H1 (cell line): ENCODE data around the gene AIRE.

Experiments
- BCL11A ChIP-seq, 2 experiments: IDR thresholded peaks; one replicate each; pipeline ENCODE4 v1.6.1; 2011; ENCODE audit warnings: low read depth in 2 of 2, low read length in 2 of 2, mild to moderate bottlenecking in 2 of 2
- CBX5 ChIP-seq: fragments of 300-800, 300-1000 bp; sonication (generic); IDR thresholded peaks from 2 replicates; pipeline ENCODE4 v1.7.1; 2016; ENCODE audit warnings: antibody characterized with exemption, low read length, low read depth
- EP300 ChIP-seq, 2 experiments: IDR thresholded peaks; 1 replicate in 1 of 2; 2 replicates in 1 of 2; pipeline ENCODE4 v1.6.1; 2011 to 2012; ENCODE audit warnings: low read depth in 2 of 2, low read length in 2 of 2, mild to moderate bottlenecking in 2 of 2, borderline replicate concordance in 1 of 2, inconsistent platforms in 1 of 2, moderate library complexity in 1 of 2
- EZH2 ChIP-seq: fragments of 200-600 bp; sonication (generic); IDR thresholded peaks from 2 replicates; pipeline ENCODE4 v1.7.1; 2012; ENCODE audit warnings: low read depth, mild to moderate bottlenecking, moderate library complexity, low read length, inconsistent platforms; ENCODE audit not compliant: severe bottlenecking
- NRF1 ChIP-seq: IDR thresholded peaks from 2 replicates; pipeline ENCODE4 v1.6.1; 2011; ENCODE audit warnings: mild to moderate bottlenecking, low read depth, low read length, improper control_type of control experiment
- RNF2 ChIP-seq: fragments of 200-900, 300-1000 bp; sonication (generic); IDR thresholded peaks from 2 replicates; pipeline ENCODE4 v1.7.1; 2016; ENCODE audit warnings: borderline replicate concordance, low read depth, mild to moderate bottlenecking, antibody characterized with exemption, low read length; ENCODE audit not compliant: poor library complexity, severe bottlenecking; ENCODE audit errors: missing control alignments
- SAP30 ChIP-seq: fragments of 300-600 bp; sonication (generic); IDR thresholded peaks from 2 replicates; pipeline ENCODE4 v1.7.1; 2012; ENCODE audit warnings: low read length, moderate library complexity, mild to moderate bottlenecking, inconsistent platforms; ENCODE audit not compliant: insufficient read depth, insufficient replicate concordance
- SP1 ChIP-seq: IDR thresholded peaks from 2 replicates; pipeline ENCODE4 v1.6.1; 2011; ENCODE audit warnings: low read depth, low read length
- TAF1 ChIP-seq: IDR thresholded peaks from 2 replicates; pipeline ENCODE4 v1.6.1; 2011; ENCODE audit warnings: mild to moderate bottlenecking, low read depth, low read length
- TAF7 ChIP-seq: optimal IDR thresholded peaks from 2 replicates; pipeline ENCODE3; 2011; ENCODE audit warnings: low read depth, mild to moderate bottlenecking, inconsistent platforms, low read length, moderate library complexity, borderline replicate concordance
- TF ChIP-seq, protein P1 (sequence below), 3 experiments: IDR thresholded peaks; 1 replicate in 2 of 3; 2 replicates in 1 of 3; pipeline versions ENCODE4 v1.5.1 to v1.6.1; 2011; ENCODE audit warnings: low read length in 3 of 3, mild to moderate bottlenecking in 3 of 3, inconsistent platforms in 2 of 3, low read depth in 1 of 3, moderate library complexity in 1 of 3; ENCODE audit not compliant: insufficient read depth in 1 of 3; ENCODE audit errors: control extremely low read depth in 1 of 3
- TF ChIP-seq, protein P2 (sequence below): IDR thresholded peaks from 2 replicates; pipeline ENCODE4 v1.6.1; 2011; ENCODE audit warnings: low read depth, mild to moderate bottlenecking, low read length; ENCODE audit not compliant: insufficient read depth

DNA sequence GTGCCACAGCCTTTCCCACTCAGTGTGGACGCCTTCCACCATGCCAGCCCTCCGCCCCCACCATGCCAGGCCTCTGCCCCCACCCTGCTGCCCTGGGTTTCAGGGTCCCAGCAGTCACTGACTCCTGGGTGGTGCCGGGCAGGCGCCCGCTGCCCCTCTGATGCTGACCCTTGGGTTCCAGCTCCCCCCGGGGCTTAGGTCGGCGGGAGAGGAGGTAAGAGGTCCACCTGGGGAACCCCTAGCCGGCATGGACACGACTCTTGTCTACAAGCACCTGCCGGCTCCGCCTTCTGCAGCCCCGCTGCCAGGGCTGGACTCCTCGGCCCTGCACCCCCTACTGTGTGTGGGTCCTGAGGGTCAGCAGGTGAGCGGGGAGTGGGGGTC, 7.1 kb downstream of the AIRE start:
- TF ChIP-seq SP1 (no peak), TAF1 (no peak), EZH2 (no peak), CBX5 (no peak), EP300 (IDR thresholded peaks at IDR 0.05; ENCODE audit: borderline replicate concordance in 1 of 2, low read depth in 2 of 2, low read length in 2 of 2) (no peak), SAP30 (no peak), TAF7 (no peak), RNF2 (no peak), NRF1 (no peak), BCL11A (IDR thresholded peaks at IDR 0.05; ENCODE audit: low read depth in 2 of 2, low read length in 2 of 2) (no peak)
- TF ChIP-seq, protein P1, sequence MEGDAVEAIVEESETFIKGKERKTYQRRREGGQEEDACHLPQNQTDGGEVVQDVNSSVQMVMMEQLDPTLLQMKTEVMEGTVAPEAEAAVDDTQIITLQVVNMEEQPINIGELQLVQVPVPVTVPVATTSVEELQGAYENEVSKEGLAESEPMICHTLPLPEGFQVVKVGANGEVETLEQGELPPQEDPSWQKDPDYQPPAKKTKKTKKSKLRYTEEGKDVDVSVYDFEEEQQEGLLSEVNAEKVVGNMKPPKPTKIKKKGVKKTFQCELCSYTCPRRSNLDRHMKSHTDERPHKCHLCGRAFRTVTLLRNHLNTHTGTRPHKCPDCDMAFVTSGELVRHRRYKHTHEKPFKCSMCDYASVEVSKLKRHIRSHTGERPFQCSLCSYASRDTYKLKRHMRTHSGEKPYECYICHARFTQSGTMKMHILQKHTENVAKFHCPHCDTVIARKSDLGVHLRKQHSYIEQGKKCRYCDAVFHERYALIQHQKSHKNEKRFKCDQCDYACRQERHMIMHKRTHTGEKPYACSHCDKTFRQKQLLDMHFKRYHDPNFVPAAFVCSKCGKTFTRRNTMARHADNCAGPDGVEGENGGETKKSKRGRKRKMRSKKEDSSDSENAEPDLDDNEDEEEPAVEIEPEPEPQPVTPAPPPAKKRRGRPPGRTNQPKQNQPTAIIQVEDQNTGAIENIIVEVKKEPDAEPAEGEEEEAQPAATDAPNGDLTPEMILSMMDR (IDR thresholded peaks at IDR 0.05; ENCODE audit: control extremely low read depth in 1 of 3, insufficient read depth in 1 of 3, low read depth in 1 of 3, low read length in 3 of 3): no peak
- TF ChIP-seq, protein P2, sequence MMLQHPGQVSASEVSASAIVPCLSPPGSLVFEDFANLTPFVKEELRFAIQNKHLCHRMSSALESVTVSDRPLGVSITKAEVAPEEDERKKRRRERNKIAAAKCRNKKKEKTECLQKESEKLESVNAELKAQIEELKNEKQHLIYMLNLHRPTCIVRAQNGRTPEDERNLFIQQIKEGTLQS: no peak
